ENCODE measurements around the gene PCDHB13.
"Not testable (repeated sequence)": the region's sequence is repeated elsewhere in the genome, so short reads cannot be mapped to it uniquely, and the experiment has no call there.

Gene PCDHB13

DNA sequence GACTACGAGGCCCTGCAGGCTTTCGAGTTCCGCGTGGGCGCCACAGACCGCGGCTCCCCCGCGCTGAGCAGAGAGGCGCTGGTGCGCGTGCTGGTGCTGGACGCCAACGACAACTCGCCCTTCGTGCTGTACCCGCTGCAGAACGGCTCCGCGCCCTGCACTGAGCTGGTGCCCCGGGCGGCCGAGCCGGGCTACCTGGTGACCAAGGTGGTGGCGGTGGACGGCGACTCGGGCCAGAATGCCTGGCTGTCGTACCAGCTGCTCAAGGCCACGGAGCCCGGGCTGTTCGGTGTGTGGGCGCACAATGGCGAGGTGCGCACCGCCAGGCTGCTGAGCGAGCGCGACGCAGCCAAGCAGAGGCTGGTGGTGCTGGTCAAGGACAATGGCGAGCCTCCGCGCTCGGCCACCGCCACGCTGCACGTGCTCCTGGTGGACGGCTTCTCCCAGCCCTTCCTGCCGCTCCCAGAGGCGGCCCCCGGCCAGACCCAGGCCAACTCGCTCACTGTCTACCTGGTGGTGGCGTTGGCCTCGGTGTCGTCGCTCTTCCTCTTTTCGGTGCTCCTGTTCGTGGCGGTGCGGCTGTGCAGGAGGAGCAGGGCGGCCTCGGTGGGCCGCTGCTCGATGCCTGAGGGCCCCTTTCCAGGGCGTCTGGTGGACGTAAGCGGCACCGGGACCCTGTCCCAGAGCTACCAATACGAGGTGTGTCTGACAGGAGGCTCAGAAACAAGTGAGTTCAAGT lies 29.4 kb upstream of the PCDHB13 start:
- not testable (repeated sequence) for H3K36me3 ChIP-seq (ENCODE audit: control insufficient read depth in 2 of 2, insufficient read depth in 2 of 2, low read length in 2 of 2); H3K9me3 ChIP-seq (ENCODE audit: control insufficient read depth in 2 of 2, low read length in 2 of 2); H3K27ac ChIP-seq (ENCODE audit: low read depth in 2 of 2, low read length in 2 of 2); H3K4me1 ChIP-seq (ENCODE audit: control insufficient read depth in 2 of 2, insufficient read depth in 2 of 2, low read length in 2 of 2); H3K27me3 ChIP-seq (ENCODE audit: control insufficient read depth in 2 of 2, insufficient read depth in 2 of 2, low read length in 2 of 2); H3K9ac ChIP-seq (ENCODE audit: low read depth in 1 of 2, low read length in 2 of 2); H3K4me3 ChIP-seq (ENCODE audit: low read length in 2 of 2)

DNA sequence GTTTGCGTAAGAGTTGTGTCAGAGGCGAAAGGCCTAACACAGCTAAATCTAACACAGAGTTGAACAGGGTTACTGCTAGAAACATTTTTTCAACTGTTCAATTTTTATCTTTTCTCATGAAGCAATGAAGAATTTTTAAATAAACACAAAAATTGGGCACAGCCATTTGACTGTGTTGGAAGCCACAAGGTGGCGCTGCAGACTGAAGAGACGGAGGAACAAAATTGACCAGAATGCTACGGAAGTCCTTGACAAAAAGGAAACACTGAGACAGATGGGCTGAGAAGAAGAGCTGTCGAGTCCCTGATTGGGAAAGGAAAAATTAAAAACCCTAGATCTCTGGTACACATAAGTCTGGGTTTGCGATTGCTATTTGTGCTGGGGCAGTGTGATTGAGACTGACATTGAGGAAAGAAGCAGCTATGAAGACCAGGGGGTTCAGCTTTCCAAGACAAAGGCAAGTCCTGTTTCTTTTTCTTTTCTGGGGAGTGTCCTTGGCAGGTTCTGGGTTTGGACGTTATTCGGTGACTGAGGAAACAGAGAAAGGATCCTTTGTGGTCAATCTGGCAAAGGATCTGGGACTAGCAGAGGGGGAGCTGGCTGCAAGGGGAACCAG lies 26.7 kb upstream of the PCDHB13 start, which contains the start of gene PCDHB9:
Gene PCDHB9 (plus strand): TSS at position 265 of the 616 bp plus-strand sequence. CDS start 158 bp downstream, at position 423.
- H3K27me3 ChIP-seq (ENCODE audit: control insufficient read depth in 2 of 2, insufficient read depth in 2 of 2, low read length in 2 of 2), result no peaks in the 10 kb centered on the region
- H3K9ac ChIP-seq (ENCODE audit: low read depth in 1 of 2, low read length in 2 of 2), result no peak within 1 kb of the TSS
- H3K27ac ChIP-seq (ENCODE audit: low read depth in 2 of 2, low read length in 2 of 2), result no peak within 1 kb of the TSS
- H3K36me3 ChIP-seq (ENCODE audit: control insufficient read depth in 2 of 2, insufficient read depth in 2 of 2, low read length in 2 of 2), result no peaks in the 10 kb centered on the region
- peak within 1 kb of the TSS in 1 of 2 donors; percentile 45 for H3K4me3 ChIP-seq (ENCODE audit: low read length in 2 of 2)
- H3K4me1 ChIP-seq (ENCODE audit: control insufficient read depth in 2 of 2, insufficient read depth in 2 of 2, low read length in 2 of 2), result no peaks in the 10 kb centered on the region
- peaks cover 0 to 3% of the 10 kb centered on the region in 2 donors for H3K9me3 ChIP-seq (ENCODE audit: control insufficient read depth in 2 of 2, low read length in 2 of 2)

DNA sequence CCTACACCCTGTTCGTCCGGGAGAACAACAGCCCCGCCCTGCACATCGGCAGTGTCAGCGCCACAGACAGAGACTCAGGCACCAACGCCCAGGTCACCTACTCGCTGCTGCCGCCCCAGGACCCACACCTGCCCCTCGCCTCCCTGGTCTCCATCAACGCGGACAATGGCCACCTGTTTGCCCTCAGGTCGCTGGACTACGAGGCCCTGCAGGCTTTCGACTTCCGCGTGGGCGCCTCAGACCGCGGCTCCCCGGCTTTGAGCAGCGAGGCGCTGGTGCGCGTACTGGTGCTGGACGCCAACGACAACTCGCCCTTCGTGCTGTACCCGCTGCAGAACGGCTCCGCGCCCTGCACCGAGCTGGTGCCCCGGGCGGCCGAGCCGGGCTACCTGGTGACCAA lies 25.0 kb upstream of the PCDHB13 start:
- not testable (repeated sequence) for H3K9me3 ChIP-seq (ENCODE audit: control insufficient read depth in 2 of 2, low read length in 2 of 2); H3K4me3 ChIP-seq (ENCODE audit: low read length in 2 of 2)

GRCh38 chr5:141189131-141189530 lies 24.6 kb upstream of the PCDHB13 start:
- not testable (repeated sequence) for H3K9me3 ChIP-seq (ENCODE audit: control insufficient read depth in 2 of 2, low read length in 2 of 2); H3K27ac ChIP-seq (ENCODE audit: low read depth in 2 of 2, low read length in 2 of 2); H3K9ac ChIP-seq (ENCODE audit: low read depth in 1 of 2, low read length in 2 of 2); H3K27me3 ChIP-seq (ENCODE audit: control insufficient read depth in 2 of 2, insufficient read depth in 2 of 2, low read length in 2 of 2); H3K4me3 ChIP-seq (ENCODE audit: low read length in 2 of 2); H3K36me3 ChIP-seq (ENCODE audit: control insufficient read depth in 2 of 2, insufficient read depth in 2 of 2, low read length in 2 of 2); H3K4me1 ChIP-seq (ENCODE audit: control insufficient read depth in 2 of 2, insufficient read depth in 2 of 2, low read length in 2 of 2)

More for the DNA sequence above, 25.0 kb upstream of the PCDHB13 start:
- H3K9ac ChIP-seq (ENCODE audit: low read depth in 1 of 2, low read length in 2 of 2); H3K4me1 ChIP-seq (ENCODE audit: control insufficient read depth in 2 of 2, insufficient read depth in 2 of 2, low read length in 2 of 2); H3K36me3 ChIP-seq (ENCODE audit: control insufficient read depth in 2 of 2, insufficient read depth in 2 of 2, low read length in 2 of 2); H3K27me3 ChIP-seq (ENCODE audit: control insufficient read depth in 2 of 2, insufficient read depth in 2 of 2, low read length in 2 of 2); H3K27ac ChIP-seq (ENCODE audit: low read depth in 2 of 2, low read length in 2 of 2): not testable (repeated sequence)

GRCh38 chr5:141192110-141192725 lies 21.5 kb upstream of the PCDHB13 start, which contains the start of gene PCDHB10:
TSS of gene PCDHB10 (plus strand) at chr5:141192353. CDS start at chr5:141192553, 200 bp downstream.
- no peak within 1 kb of the TSS for H3K9ac ChIP-seq (ENCODE audit: low read depth in 1 of 2, low read length in 2 of 2)
- no peak within 1 kb of the TSS for H3K27ac ChIP-seq (ENCODE audit: low read depth in 2 of 2, low read length in 2 of 2)
- no peaks in the 10 kb centered on the region for H3K36me3 ChIP-seq (ENCODE audit: control insufficient read depth in 2 of 2, insufficient read depth in 2 of 2, low read length in 2 of 2)
- H3K27me3 ChIP-seq (ENCODE audit: control insufficient read depth in 2 of 2, insufficient read depth in 2 of 2, low read length in 2 of 2), result no peaks in the 10 kb centered on the region
- H3K9me3 ChIP-seq (ENCODE audit: control insufficient read depth in 2 of 2, low read length in 2 of 2), result peaks cover 2 to 6% of the 10 kb centered on the region in 2 donors
- H3K4me1 ChIP-seq (ENCODE audit: control insufficient read depth in 2 of 2, insufficient read depth in 2 of 2, low read length in 2 of 2), result no peaks in the 10 kb centered on the region
- H3K4me3 ChIP-seq (ENCODE audit: low read length in 2 of 2), result peak within 1 kb of the TSS in 1 of 2 donors; percentile 44

DNA sequence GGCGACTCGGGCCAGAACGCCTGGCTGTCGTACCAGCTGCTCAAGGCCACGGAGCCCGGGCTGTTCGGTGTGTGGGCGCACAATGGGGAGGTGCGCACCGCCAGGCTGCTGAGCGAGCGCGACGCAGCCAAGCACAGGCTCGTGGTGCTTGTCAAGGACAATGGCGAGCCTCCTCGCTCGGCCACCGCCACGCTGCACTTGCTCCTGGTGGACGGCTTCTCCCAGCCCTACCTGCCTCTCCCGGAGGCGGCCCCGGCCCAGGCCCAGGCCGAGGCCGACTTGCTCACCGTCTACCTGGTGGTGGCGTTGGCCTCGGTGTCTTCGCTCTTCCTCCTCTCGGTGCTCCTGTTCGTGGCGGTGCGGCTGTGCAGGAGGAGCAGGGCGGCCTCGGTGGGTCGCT lies 19.4 kb upstream of the PCDHB13 start:
- not testable (repeated sequence) for H3K27ac ChIP-seq (ENCODE audit: low read depth in 2 of 2, low read length in 2 of 2); H3K27me3 ChIP-seq (ENCODE audit: control insufficient read depth in 2 of 2, insufficient read depth in 2 of 2, low read length in 2 of 2); H3K4me3 ChIP-seq (ENCODE audit: low read length in 2 of 2); H3K36me3 ChIP-seq (ENCODE audit: control insufficient read depth in 2 of 2, insufficient read depth in 2 of 2, low read length in 2 of 2); H3K9me3 ChIP-seq (ENCODE audit: control insufficient read depth in 2 of 2, low read length in 2 of 2); H3K4me1 ChIP-seq (ENCODE audit: control insufficient read depth in 2 of 2, insufficient read depth in 2 of 2, low read length in 2 of 2); H3K9ac ChIP-seq (ENCODE audit: low read depth in 1 of 2, low read length in 2 of 2)

- peaks cover 6 to 9% of the 10 kb centered on the region in 2 donors for H3K9me3 ChIP-seq (ENCODE audit: control insufficient read depth in 2 of 2, low read length in 2 of 2)
- H3K9ac ChIP-seq (ENCODE audit: low read depth in 1 of 2, low read length in 2 of 2), result no peak overlapping the region
- no peaks in the 10 kb centered on the region for H3K4me1 ChIP-seq (ENCODE audit: control insufficient read depth in 2 of 2, insufficient read depth in 2 of 2, low read length in 2 of 2)
- no peaks in the 10 kb centered on the region for H3K36me3 ChIP-seq (ENCODE audit: control insufficient read depth in 2 of 2, insufficient read depth in 2 of 2, low read length in 2 of 2)
- no peaks in the 10 kb centered on the region for H3K27me3 ChIP-seq (ENCODE audit: control insufficient read depth in 2 of 2, insufficient read depth in 2 of 2, low read length in 2 of 2)
- no peak overlapping the region for H3K4me3 ChIP-seq (ENCODE audit: low read length in 2 of 2)
- no peak overlapping the region for H3K27ac ChIP-seq (ENCODE audit: low read depth in 2 of 2, low read length in 2 of 2)
These were observed 17.4 kb upstream of the PCDHB13 start for GRCh38 chr5:141196363-141196762.

DNA sequence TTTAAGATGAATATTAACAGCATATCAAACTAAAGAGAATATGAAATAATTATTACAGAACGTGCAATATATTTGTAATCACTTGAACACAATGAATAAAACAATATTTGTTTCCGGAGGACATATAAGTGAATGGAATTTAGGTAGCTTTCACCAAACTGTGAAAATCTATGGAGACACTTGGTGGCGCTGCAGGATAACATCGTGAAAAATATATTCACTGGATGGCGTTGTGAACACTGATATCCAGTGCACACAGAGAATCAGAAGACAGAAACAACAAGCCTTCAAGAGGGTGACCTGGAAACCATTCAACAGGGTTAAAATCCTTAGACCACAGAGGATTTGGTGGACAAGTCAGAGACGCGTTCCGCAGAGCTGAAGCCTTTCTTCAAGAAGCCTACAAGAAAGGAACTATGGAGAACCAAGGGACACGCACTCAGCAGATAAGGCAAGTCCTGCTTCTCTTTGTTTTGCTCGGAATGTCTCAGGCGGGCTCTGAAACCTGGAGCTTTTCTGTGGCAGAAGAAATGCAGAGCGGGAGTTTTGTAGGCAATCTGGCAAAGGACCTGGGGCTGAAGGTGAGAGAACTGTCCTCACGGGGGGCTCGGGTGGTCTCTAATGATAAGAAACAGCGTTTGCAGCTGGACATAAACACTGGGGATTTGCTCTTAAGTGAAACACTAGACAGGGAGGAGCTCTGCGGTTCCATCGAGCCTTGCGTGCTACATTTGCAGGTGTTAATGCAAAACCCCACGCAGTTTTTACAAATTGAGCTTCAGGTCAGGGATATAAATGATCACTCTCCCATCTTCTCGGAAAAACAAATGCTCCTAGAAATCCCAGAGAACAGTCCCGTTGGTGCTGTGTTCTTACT lies 14.1 kb upstream of the PCDHB13 start, which contains the start of gene PCDHB11:
Gene PCDHB11 (plus strand): TSS at position 269 of the 877 bp plus-strand sequence. CDS start 148 bp downstream, at position 417.
- Histone ChIP-seq H3K36me3 (ENCODE audit: control insufficient read depth in 2 of 2, insufficient read depth in 2 of 2, low read length in 2 of 2) (no peaks in the 10 kb centered on the region), H3K27ac (ENCODE audit: low read depth in 2 of 2, low read length in 2 of 2) (no peak within 1 kb of the TSS), H3K27me3 (ENCODE audit: control insufficient read depth in 2 of 2, insufficient read depth in 2 of 2, low read length in 2 of 2) (no peaks in the 10 kb centered on the region), H3K4me3 (ENCODE audit: low read length in 2 of 2) (peak within 1 kb of the TSS; percentile 8 to 11), H3K9me3 (ENCODE audit: control insufficient read depth in 2 of 2, low read length in 2 of 2) (peaks cover 4 to 6% of the 10 kb centered on the region in 2 donors), H3K9ac (ENCODE audit: low read depth in 1 of 2, low read length in 2 of 2) (no peak within 1 kb of the TSS), H3K4me1 (ENCODE audit: control insufficient read depth in 2 of 2, insufficient read depth in 2 of 2, low read length in 2 of 2) (no peaks in the 10 kb centered on the region)

DNA sequence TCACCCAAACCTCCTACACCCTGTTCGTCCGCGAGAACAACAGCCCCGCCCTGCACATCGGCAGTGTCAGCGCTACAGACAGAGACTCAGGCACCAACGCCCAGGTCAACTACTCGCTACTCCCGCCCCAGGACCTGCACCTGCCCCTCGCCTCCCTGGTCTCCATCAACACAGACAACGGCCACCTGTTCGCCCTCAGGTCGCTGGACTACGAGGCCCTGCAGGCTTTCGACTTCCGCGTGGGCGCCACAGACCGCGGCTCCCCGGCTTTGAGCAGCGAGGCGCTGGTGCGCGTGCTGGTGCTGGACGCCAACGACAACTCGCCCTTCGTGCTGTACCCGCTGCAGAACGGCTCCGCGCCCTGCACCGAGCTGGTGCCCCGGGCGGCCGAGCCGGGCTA lies 12.6 kb upstream of the PCDHB13 start:
- H3K9me3 ChIP-seq (ENCODE audit: control insufficient read depth in 2 of 2, low read length in 2 of 2); H3K27ac ChIP-seq (ENCODE audit: low read depth in 2 of 2, low read length in 2 of 2); H3K4me3 ChIP-seq (ENCODE audit: low read length in 2 of 2); H3K9ac ChIP-seq (ENCODE audit: low read depth in 1 of 2, low read length in 2 of 2); H3K27me3 ChIP-seq (ENCODE audit: control insufficient read depth in 2 of 2, insufficient read depth in 2 of 2, low read length in 2 of 2); H3K4me1 ChIP-seq (ENCODE audit: control insufficient read depth in 2 of 2, insufficient read depth in 2 of 2, low read length in 2 of 2); H3K36me3 ChIP-seq (ENCODE audit: control insufficient read depth in 2 of 2, insufficient read depth in 2 of 2, low read length in 2 of 2): not testable (repeated sequence)

Measured in mucosa of rectum (tissue), 2 donors.